ENCODE results near the gene OR7A10.

DNA sequence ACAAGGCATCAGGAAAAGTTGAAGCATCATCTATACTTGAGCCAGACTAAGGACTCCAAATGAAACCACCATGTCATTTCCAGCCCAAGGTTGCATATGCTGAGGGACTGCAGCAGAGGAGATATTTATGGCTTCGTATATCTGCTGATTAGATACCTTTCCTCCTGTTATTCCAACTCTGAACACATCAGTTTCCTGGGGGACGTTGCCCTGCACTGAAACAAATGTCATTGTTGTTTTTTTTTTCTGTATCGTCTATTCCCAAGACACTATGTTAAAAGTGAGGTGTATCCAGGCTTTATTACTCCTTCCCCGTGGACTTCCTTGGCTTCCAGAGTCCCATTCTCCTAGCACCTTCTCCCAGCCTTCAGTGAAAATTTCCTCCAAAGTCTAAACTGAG, 37.3 kb upstream of the OR7A10 start, which contains the start of gene OR7A17:
- TF ChIP-seq, protein P1, sequence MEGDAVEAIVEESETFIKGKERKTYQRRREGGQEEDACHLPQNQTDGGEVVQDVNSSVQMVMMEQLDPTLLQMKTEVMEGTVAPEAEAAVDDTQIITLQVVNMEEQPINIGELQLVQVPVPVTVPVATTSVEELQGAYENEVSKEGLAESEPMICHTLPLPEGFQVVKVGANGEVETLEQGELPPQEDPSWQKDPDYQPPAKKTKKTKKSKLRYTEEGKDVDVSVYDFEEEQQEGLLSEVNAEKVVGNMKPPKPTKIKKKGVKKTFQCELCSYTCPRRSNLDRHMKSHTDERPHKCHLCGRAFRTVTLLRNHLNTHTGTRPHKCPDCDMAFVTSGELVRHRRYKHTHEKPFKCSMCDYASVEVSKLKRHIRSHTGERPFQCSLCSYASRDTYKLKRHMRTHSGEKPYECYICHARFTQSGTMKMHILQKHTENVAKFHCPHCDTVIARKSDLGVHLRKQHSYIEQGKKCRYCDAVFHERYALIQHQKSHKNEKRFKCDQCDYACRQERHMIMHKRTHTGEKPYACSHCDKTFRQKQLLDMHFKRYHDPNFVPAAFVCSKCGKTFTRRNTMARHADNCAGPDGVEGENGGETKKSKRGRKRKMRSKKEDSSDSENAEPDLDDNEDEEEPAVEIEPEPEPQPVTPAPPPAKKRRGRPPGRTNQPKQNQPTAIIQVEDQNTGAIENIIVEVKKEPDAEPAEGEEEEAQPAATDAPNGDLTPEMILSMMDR (IDR thresholded peaks at IDR 0.05 in 8 of 11, conservative IDR thresholded peaks at IDR 0.05 in 3 of 11) = no peak
- TF ChIP-seq POLR2A (IDR thresholded peaks at IDR 0.05) = no peak
- TF ChIP-seq POLR2AphosphoS5 (IDR thresholded peaks at IDR 0.05) = no peak

All from spleen (tissue), 7 donors.